UCSD-AML1 (cell line): ENCODE results near the gene MDP1.

Source experiments
- DNase-seq: peaks from one replicate; lab custom pipeline; 2025; ENCODE audit not compliant: unreplicated experiment; lab: John Stamatoyannopoulos, UW

Gene MDP1

GRCh38 chr14:24182110-24182882 lies 33.6 kb downstream of the MDP1 start:
- DNase-seq = no peak

- DNase-seq = no peak
Measured at GRCh38 chr14:24181371-24182077, 34.3 kb downstream of the MDP1 start.

- DNase-seq = no peak
Measured at GRCh38 chr14:24179961-24180796, 35.7 kb downstream of the MDP1 start.

GRCh38 chr14:24179294-24179960 lies 36.4 kb downstream of the MDP1 start:
- no peak for DNase-seq

DNA sequence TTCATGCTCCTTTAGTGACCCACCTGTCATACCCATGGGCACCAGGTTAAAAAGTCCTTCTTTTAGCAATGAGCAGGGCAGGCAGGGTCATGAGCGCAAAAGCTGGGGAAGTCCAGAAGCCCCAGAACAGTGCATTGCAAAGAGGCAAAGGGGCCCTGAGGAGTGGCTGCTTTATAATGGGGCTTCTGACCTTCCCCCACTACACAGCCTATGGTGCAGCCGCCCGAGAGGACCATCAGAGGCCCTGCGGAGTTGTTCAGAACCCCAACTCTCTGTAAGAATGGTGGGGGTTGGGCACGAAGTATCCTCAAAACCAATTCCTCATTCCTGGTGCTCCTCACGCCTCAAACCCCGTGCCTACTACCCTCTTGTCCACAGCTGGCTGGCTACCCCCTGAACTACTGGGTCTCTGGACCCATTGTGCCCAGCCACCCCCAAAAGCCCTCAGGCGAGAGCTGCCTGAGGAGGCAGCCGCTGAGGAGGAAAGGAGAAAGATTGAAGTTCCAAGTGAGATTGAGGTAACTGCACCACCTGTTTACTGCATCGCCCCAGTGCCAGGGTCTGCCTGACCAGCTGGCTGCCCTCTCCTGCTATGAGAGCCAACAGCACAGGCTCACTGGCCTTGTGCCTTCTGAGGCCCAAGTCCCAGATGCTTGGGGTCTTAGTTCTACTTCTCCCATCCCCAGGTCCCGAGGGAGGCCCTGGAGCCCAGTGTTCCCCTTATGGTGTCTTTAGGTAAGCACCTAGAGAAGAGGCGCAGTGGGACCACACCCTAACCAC lies 37.3 kb downstream of the MDP1 start:
- no peak for DNase-seq

DNA sequence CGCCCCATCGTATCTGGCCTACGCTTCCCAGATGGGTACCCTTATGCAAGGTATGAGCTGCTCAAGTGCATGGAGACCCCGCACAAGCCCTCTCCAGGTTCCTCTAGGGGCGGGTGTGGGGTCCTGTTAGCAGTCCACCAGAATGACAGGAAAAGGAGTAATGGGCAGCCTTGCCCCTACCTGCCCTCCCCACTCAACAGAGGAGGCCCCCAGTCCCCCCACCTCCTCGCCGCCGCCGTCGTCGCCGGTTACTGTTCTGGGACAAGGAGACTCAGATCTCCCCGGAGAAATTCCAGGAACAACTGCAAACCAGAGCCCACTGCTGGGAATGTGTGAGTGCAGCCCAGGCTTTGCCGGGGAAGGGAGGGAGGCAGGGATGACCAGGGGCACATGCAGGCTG lies 38.0 kb downstream of the MDP1 start:
- no peak for DNase-seq

DNA sequence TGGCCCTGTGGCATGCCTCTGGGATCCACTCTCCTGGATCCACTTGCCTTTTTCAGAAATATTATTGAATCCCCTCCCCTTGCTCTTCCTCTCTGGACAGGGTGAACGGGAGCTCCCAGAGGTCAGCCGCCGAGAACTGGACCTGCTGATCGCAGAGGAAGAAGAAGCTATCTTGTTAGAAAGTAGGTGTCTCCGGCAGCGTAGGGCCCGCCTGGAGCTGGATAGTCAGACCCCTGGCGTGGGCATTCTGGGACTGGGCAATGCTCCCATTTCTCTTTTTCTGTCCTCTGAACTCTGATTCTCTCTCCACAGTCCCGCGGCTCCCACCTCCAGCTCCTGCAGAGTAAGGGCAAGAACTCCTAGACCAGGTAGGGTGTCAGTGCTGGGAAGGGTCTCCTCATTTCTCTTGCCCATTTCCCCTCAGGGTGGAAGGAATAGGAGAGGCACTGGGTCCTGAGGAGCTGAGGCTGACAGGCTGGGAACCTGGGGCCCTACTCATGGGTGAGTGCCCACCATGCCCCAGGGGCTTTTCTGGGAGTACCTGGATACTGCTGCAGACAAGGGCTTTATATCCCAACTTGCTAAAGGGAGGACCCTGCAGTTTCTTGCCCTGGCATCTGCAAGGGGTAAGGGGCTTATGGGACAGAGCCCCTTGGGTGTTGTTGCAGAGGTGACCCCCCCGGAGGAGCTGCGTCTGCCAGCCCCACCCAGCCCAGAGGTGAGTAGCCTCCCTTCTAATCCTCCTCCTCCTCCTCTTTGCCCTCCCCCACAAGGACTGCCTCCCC lies 38.6 kb downstream of the MDP1 start:
- no peak for DNase-seq

- DNase-seq = no peak
Measured at GRCh38 chr14:24176599-24176998, 39.3 kb downstream of the MDP1 start.

- no peak for DNase-seq
Measured at GRCh38 chr14:24172871-24173281, 43.0 kb downstream of the MDP1 start.

DNA sequence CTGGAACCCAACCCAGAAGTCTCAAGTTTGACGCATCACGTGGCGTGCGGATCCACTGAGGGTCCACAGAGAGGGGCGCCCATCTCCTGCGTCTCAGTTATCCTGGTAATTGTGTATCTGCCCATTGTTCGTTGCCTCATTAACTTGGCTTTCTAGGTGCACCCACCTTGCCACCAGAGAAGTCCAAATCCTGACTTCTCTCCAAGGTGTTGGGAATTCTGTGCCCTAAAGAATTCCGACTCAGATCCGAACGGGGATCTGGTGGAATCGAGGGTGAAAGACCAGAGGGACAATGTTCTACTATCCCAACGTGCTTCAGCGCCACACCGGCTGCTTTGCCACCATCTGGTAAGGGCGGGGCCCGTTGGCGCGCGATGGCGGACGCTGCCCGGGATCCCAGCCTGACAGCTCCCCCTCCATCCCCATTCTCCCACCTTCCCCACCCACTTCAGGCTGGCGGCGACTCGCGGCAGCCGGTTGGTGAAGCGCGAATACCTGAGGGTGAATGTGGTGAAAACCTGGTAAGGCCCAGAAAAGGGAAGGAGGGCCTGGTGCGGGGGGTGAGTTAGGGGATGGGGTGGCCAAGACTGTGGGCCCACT lies 43.5 kb downstream of the MDP1 start:
- no peak for DNase-seq

- DNase-seq = no peak
Measured at GRCh38 chr14:24171422-24172260, 44.2 kb downstream of the MDP1 start, which contains the start of gene REC8. TSS of gene REC8 (plus strand) at chr14:24172080. CDS start at chr14:24172553, 473 bp downstream.

GRCh38 chr14:24167469-24168114 lies 48.3 kb downstream of the MDP1 start:
- peak; percentile 26 for DNase-seq

DNA sequence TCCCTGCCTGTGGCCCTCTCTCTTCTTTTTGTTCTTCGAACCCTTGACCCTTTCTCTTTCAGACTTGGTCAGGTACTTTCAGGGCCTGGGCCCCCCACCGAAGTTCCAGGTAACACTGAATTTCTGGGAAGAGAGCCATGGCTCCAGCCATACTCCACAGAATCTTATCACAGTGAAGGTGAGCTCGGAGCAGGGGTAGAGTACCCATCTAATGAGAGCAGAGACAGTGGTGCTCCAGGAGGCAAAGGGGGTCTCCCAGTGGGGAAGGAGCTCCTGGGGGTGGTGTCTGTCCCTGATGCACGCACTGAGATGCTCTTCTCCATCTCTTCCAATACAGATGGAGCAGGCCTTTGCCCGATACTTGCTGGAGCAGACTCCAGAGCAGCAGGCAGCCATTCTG lies 50.1 kb downstream of the MDP1 start:
- DNase-seq = no peak

DNA sequence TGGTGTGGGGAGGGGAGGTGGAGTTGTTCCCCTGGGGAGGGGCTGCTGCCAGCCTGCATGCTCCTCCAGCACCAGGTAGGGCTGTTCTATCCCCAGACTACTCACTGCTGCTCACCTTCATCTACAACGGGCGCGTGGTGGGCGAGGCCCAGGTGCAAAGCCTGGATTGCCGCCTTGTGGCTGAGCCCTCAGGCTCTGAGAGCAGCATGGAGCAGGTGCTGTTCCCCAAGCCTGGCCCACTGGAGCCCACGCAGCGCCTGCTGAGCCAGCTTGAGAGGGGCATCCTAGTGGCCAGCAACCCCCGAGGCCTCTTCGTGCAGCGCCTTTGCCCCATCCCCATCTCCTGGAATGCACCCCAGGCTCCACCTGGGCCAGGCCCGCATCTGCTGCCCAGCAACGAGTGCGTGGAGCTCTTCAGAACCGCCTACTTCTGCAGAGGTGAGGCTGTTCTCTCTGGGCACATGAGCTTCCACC lies 51.3 kb downstream of the MDP1 start:
- DNase-seq = no peak
